ENCODE measurements around the gene ASAP2. TPM values are rescaled to one million over a fixed set of nuclear protein-coding genes. Genes with fewer than 3 reads are reported as not detected.
A peak's percentile ranks its signal among the peaks of the same experiment; 100 is the strongest.

Gene ASAP2
- total RNA-seq, 1 experiment from 2014 or later: 18.4 TPM

GRCh38 chr2:9424447-9425164 is 218.0 kb downstream of the ASAP2 start:
- peaks cover 17% of the 10 kb centered on the region for H3K36me3 ChIP-seq
- no peaks in the 10 kb centered on the region for H3K27me3 ChIP-seq
- H3K9me3 ChIP-seq: no peaks in the 10 kb centered on the region
- no peak for DNase-seq
- peak overlapping the region; percentile 91 for H3K4me3 ChIP-seq

- DNase-seq: no peak
- peaks cover 47% of the 10 kb centered on the region for H3K36me3 ChIP-seq
- no peaks in the 10 kb centered on the region for H3K9me3 ChIP-seq
- H3K27me3 ChIP-seq: no peaks in the 10 kb centered on the region
- no peak overlapping the region for H3K4me3 ChIP-seq
These were observed 222.5 kb downstream of the ASAP2 start for GRCh38 chr2:9428965-9429577.

DNA sequence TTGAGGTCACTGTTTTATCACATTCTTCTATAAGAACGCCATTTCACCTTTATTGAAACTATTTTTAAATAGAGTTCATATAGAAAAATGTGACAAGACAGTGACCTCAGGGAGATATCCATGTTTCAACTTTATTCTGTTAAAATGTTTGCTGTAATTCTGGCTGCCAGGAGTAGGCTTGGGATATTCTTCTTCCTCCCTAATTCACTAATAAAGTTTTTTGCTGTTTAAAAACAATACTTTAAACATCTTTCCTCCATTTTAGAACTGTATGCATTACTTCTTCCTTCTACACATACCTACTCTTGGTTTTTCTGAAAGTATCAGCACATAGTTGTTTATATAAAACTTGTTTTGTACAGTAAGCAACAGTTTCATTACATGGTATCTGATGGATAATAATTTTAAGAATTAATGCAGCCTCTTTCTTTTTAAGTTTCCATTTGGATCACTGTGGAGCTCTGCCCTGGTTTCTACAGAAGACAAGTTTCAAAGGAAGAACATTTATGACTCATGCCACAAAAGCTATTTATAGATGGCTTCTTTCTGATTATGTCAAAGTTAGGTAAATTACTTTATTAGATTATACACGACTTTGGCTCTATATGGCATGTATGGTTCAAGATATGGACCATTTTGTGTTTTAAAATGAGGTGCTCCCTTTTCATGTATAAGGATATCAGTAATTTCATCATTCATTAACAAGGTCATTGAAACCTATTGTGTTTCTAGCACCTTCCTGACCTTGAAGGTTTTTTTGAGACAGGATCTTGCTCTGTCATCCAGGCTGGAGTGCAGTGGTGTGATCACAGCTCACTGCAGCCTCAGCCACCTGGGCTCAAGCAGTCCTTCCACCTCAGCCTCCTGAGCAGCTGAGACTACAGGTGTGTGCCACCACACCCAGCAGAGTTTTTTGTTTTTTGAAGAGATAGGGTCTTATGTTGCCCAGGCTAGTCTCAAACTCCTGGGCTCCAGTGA is 224.0 kb downstream of the ASAP2 start:
- Histone ChIP-seq H3K9me3 (no peaks in the 10 kb centered on the region), H3K36me3 (peaks cover 50% of the 10 kb centered on the region), H3K27me3 (no peaks in the 10 kb centered on the region), H3K4me3 (no peak overlapping the region)
- no peak for DNase-seq

DNA sequence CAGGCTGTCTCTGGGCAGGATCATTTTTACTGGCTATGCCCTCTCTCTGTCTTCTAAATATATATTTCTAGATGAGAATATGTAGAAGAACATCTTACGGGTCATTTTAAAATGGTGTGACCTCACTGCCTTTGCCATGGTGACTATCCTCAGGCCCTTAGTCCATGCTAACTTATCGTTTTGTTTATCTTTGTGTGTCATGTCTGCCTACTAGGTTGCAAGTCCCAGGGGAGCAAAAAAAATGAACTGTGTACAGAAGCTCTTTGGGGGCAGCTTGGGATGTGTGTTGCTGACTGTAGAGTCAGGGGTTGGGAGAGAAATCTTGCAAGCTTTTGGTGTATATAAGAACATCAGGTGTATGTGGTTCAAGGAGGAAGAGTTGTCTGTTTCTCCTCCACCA is 227.9 kb downstream of the ASAP2 start:
- DNase-seq: no peak

GRCh38 chr2:9439536-9439935 is 232.9 kb downstream of the ASAP2 start:
- Histone ChIP-seq H3K27me3 (no peaks in the 10 kb centered on the region), H3K36me3 (peaks cover 59% of the 10 kb centered on the region), H3K4me3 (no peak overlapping the region), H3K9me3 (no peaks in the 10 kb centered on the region)
- DNase-seq: peak; percentile 37

More for the DNA sequence above, 227.9 kb downstream of the ASAP2 start:
- H3K27me3 ChIP-seq: no peaks in the 10 kb centered on the region
- H3K36me3 ChIP-seq: peaks cover 64% of the 10 kb centered on the region
- H3K4me3 ChIP-seq: no peak overlapping the region
- no peaks in the 10 kb centered on the region for H3K9me3 ChIP-seq

DNA sequence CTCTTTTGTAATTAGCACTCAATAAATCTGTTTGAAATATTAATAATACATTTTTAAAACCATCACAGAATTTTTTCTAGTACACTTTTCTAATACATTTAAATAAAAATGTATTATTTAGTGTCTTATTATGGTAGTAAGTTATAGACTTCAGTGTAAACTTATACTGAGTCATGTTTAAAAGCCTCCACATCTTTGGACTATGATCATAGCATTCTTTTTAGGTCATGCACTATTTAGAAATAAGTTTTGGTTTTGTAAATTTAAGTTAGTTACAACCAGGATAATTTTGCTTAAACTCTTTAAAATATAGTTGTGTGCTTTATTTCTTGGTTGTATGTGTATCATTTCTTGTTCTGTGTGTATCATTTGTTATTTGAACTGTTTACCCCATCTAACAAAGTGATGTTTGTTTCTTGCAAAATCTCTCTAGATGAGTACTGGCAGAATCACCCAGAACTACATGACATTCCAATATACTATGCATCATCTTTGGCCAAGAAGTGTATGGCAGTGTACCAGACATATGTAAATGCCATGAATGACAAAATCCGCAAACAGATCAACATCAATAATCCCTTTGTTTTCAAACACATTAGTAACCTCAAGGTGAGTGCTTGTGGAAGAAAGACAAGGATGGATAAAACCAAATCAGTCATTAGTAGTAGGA is 233.6 kb downstream of the ASAP2 start:
- peaks cover 66% of the 10 kb centered on the region for H3K36me3 ChIP-seq
- H3K27me3 ChIP-seq: no peaks in the 10 kb centered on the region
- no peak overlapping the region for H3K4me3 ChIP-seq
- no peaks in the 10 kb centered on the region for H3K9me3 ChIP-seq
- no peak for DNase-seq

GRCh38 chr2:9441556-9441955 is 234.9 kb downstream of the ASAP2 start:
- H3K36me3 ChIP-seq: peaks cover 65% of the 10 kb centered on the region
- H3K9me3 ChIP-seq: no peaks in the 10 kb centered on the region
- no peak for DNase-seq
- no peak overlapping the region for H3K4me3 ChIP-seq
- no peaks in the 10 kb centered on the region for H3K27me3 ChIP-seq

GRCh38 chr2:9443526-9443925 is 236.9 kb downstream of the ASAP2 start:
- no peak overlapping the region for H3K4me3 ChIP-seq
- DNase-seq: no peak
- no peaks in the 10 kb centered on the region for H3K27me3 ChIP-seq
- no peaks in the 10 kb centered on the region for H3K9me3 ChIP-seq
- H3K36me3 ChIP-seq: peaks cover 53% of the 10 kb centered on the region

DNA sequence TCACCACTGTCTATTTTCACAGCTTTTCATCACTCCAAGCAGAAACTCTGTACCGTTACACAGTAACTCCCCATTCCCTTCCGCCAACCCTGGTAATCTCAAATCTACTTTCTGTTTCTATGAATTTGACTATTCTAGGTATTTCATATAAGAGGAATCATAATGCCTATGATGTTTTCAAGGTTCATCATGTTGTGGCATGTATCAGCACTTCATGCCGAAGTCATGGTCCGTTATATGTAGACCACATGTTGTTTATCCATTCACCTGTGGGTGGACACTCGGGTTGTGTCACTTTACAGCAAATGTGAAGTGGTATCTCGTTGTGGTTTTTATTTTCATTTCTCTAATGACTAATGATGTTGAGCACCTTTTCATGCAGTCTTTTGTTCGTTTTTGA is 238.5 kb downstream of the ASAP2 start:
- DNase-seq: no peak
- no peaks in the 10 kb centered on the region for H3K27me3 ChIP-seq
- no peak overlapping the region for H3K4me3 ChIP-seq
- H3K36me3 ChIP-seq: peaks cover 56% of the 10 kb centered on the region
- no peaks in the 10 kb centered on the region for H3K9me3 ChIP-seq

- H3K9me3 ChIP-seq: no peaks in the 10 kb centered on the region
- no peak for DNase-seq
- H3K4me3 ChIP-seq: no peak overlapping the region
- H3K36me3 ChIP-seq: peaks cover 33% of the 10 kb centered on the region
- no peaks in the 10 kb centered on the region for H3K27me3 ChIP-seq
These were observed 244.6 kb downstream of the ASAP2 start for GRCh38 chr2:9451231-9451630.

Other genes starting within 250 kb of the ASAP2 start
- 40.0 and 67.9 TPM in 2 replicates for gene MBOAT2, start 203.1 kb upstream of the ASAP2 start, total RNA-seq (2014; rRNA removed; shearing (Covaris generic); ENCODE audit: low replicate concordance)
- gene ITGB1BP1, start 216.7 kb downstream of the ASAP2 start, total RNA-seq (2014; rRNA removed; shearing (Covaris generic); ENCODE audit: low replicate concordance): 95.1 and 158 TPM in 2 replicates
- 31.1 and 39.4 TPM in 2 replicates for gene CPSF3, start 216.8 kb downstream of the ASAP2 start, total RNA-seq (2014; rRNA removed; shearing (Covaris generic); ENCODE audit: low replicate concordance)